A549 (cell line): Measurements from ENCODE around the gene SPINK8.

ENCODE experiments used
- CBX2 ChIP-seq: fragments of 200-600 bp; sonication (generic); IDR thresholded peaks from 2 replicates; pipeline ENCODE4 v1.6.1; 2016; ENCODE audit warnings: low read depth, mild to moderate bottlenecking, borderline replicate concordance
- CEBPB ChIP-seq, 2 experiments: fragments of >200 bp in 1 of 2; sonication (Bioruptor Twin) in 1 of 2; formaldehyde crosslinking in 1 of 2; IDR thresholded peaks; 2 replicates each; pipeline ENCODE4 v1.6.1; 2012 to 2016
- CTCF ChIP-seq: fragments of >200 bp; sonication (Bioruptor Twin); formaldehyde crosslinking; IDR thresholded peaks from 3 replicates; pipeline ENCODE4 v1.5.1; 2016
- HMGXB4 ChIP-seq: fragments of 250-450 bp; sonication (Bioruptor Pico); IDR thresholded peaks from 2 replicates; pipeline ENCODE4 v1.5.0; 2021; ENCODE audit warnings: mild to moderate bottlenecking, moderate library complexity, borderline replicate concordance
- KDM1A ChIP-seq: fragments of 200-600 bp; sonication (generic); IDR thresholded peaks from 2 replicates; pipeline ENCODE4 v1.6.1; 2016; ENCODE audit warnings: low read depth, mild to moderate bottlenecking
- NR3C1 ChIP-seq: fragments of >200 bp; sonication (Bioruptor Twin); formaldehyde crosslinking; IDR thresholded peaks from 3 replicates; pipeline ENCODE4 v1.6.1; 2017
- POLR2A ChIP-seq: IDR thresholded peaks from 2 replicates; pipeline ENCODE4 v1.6.1; 2012; ENCODE audit warnings: mild to moderate bottlenecking, low read length
- RAD21 ChIP-seq, 2 experiments: fragments of >200 bp in 1 of 2; sonication (Bioruptor Twin) in 1 of 2; formaldehyde crosslinking in 1 of 2; IDR thresholded peaks in 1 of 2; conservative IDR thresholded peaks in 1 of 2; 2 replicates in 1 of 2; 3 replicates in 1 of 2; pipeline ENCODE4 v1.6.1; 2012 to 2018; ENCODE audit warnings: inconsistent platforms in 1 of 2
- RFX5 ChIP-seq: fragments of 450-650 bp; IDR thresholded peaks from 2 replicates; pipeline ENCODE4 v1.7.1; 2014; ENCODE audit warnings: antibody characterized with exemption, mild to moderate bottlenecking, moderate library complexity

DNA sequence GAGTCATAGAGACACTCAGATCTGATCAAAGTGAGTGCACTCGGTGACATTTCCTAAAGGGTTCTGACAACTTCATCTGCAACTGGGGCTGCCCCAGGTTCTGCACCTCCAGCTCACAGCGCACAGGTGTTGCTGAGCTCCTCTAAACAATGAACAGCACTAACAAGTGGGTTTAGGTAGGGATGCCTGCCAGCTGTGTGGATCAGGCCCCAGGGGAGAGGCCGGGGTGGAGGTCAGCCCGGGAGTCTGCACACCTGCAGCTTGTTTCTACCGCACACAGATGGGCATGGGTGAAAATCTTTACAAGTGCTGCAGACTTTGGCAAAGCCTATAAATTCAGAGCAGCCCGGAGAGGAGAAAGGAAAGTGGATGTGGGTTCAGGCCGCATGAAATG lies 38.9 kb upstream of the SPINK8 start:
- TF ChIP-seq POLR2A (no peak), RAD21 (conservative IDR thresholded peaks at IDR 0.05 in 1 of 2, IDR thresholded peaks at IDR 0.05 in 1 of 2) (no peak), HMGXB4 (no peak), CEBPB (IDR thresholded peaks at IDR 0.05) (no peak), CTCF (no peak), CBX2 (no peak), NR3C1 (no peak), KDM1A (no peak), RFX5 (no peak)
